ENCODE data around the gene CNR2. TPM values are rescaled to one million over a fixed set of nuclear protein-coding genes. Genes with fewer than 3 reads are reported as not detected.

The CNR2 gene
- total RNA-seq, 1 experiment from 2014 or later: not detected

DNA sequence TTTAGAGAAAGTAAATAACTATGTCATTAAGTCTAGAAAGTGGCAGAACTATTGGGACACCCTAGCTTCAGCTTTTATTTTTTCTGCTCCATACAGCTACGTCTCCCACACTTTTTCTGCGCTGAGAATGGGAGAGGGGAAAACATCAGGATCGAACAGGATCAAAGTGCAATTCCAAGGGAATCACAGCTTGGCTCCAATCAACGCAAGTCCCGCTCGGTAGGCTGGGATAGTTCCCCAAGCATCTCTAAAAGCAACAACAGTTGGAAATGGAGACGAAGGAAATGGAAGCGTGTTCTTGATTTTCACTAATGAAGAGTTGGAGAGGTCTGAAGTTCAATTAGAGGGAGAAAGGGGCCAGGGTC lies 88.5 kb downstream of the CNR2 start:
- Mint-ChIP-seq H3K36me3 (ENCODE audit: insufficient read depth in 1 of 3, low read depth in 3 of 3) (no peaks in the 10 kb centered on the region; a peak in 1 of 7 replicates), H3K27ac (peak overlapping the region; percentile 94 to 98 (median 95); a peak in 5 of 7 replicates), H3K4me1 (peaks cover 15 to 18% of the 10 kb centered on the region in 2 experiments), H3K27me3 (ENCODE audit: low read depth) (no peaks in the 10 kb centered on the region; the same call in 1 of the 2 replicates), H3K4me3 (peak overlapping the region; percentile 93 to 97), H3K9me3 (no peaks in the 10 kb centered on the region)
- peak overlapping the region; percentile 69 for H3K18ac ChIP-seq (ENCODE audit: insufficient read length, low read depth, low read length)
- H3K14ac ChIP-seq (ENCODE audit: insufficient read depth, low read length): peak overlapping the region; percentile 49
- no peaks in the 10 kb centered on the region for H3K79me1 ChIP-seq (ENCODE audit: insufficient read depth, low read depth, low read length, poor library complexity, severe bottlenecking)
- TF ChIP-seq CTCF (conservative IDR thresholded peaks at IDR 0.05): no peak
- no peak overlapping the region for H2BK120ac ChIP-seq (ENCODE audit: low read depth, low read length, poor library complexity, severe bottlenecking)
- no peak overlapping the region for H2BK15ac ChIP-seq (ENCODE audit: low read depth, low read length)
- H3K9me3 ChIP-seq (ENCODE audit: control insufficient read depth, low read depth, low read length): no peaks in the 10 kb centered on the region
- no peak overlapping the region for H3K27ac ChIP-seq (ENCODE audit: insufficient read length, low read depth, low read length)
- peak overlapping the region; percentile 98 for H3K4me2 ChIP-seq (ENCODE audit: insufficient read depth, insufficient read length, low read length)
- H2BK20ac ChIP-seq (ENCODE audit: low read depth, low read length, poor library complexity, severe bottlenecking): no peak overlapping the region
- H3K4me1 ChIP-seq (ENCODE audit: insufficient read depth, low read length): no peaks in the 10 kb centered on the region
- H3K23ac ChIP-seq (ENCODE audit: insufficient read length, low read depth, low read length): no peak overlapping the region
- no peak for DNase-seq
- no peaks in the 10 kb centered on the region for H3K27me3 ChIP-seq (ENCODE audit: insufficient read depth, low read length)
- H2BK12ac ChIP-seq (ENCODE audit: insufficient read length, low read depth, low read length): no peak overlapping the region
- H3T11ph ChIP-seq (ENCODE audit: low read length): no peak overlapping the region
- H4K5ac ChIP-seq (ENCODE audit: insufficient read length, low read depth, low read length): no peak overlapping the region
- no peak overlapping the region for H4K91ac ChIP-seq (ENCODE audit: insufficient read length, low read depth, low read length)
- no peak overlapping the region for H3K4ac ChIP-seq (ENCODE audit: low read depth, low read length)
- no CpG with 5 or more reads among the region's 8 CpGs for WGBS (ENCODE audit: extremely low coverage, insufficient read length, low lambda C conversion rate)
- H4K8ac ChIP-seq (replicated peaks; ENCODE audit: insufficient read length, low read depth, low read length): no peak overlapping the region
- no peak overlapping the region for H2AFZ ChIP-seq (ENCODE audit: low read length)
- H2BK5ac ChIP-seq (ENCODE audit: insufficient read length, low read length): no peak overlapping the region
- peak overlapping the region; percentile 78 for H3K9ac ChIP-seq (ENCODE audit: extremely low read depth, insufficient read length, low read length)
- H2AK5ac ChIP-seq (ENCODE audit: insufficient read length, low read length): no peak overlapping the region
- no peak overlapping the region for H3K56ac ChIP-seq (ENCODE audit: insufficient read length, low read depth, low read length)
- no peaks in the 10 kb centered on the region for H3K79me2 ChIP-seq (ENCODE audit: insufficient read depth, low read length)
- H4K20me1 ChIP-seq (ENCODE audit: control insufficient read depth, insufficient read depth, insufficient read length): no peaks in the 10 kb centered on the region
- peaks cover 3% of the 10 kb centered on the region for H3K23me2 ChIP-seq (ENCODE audit: insufficient read length, low read depth, low read length, poor library complexity, severe bottlenecking)
